ENCODE measurements around the gene HOXD11.

- no peak for TF ChIP-seq CTCF (conservative IDR thresholded peaks at IDR 0.05; ENCODE audit: low read depth, low read length)
- no peak for TF ChIP-seq CHD1 (IDR thresholded peaks at IDR 0.05; ENCODE audit: low read depth, low read length)
- TF ChIP-seq MAFK (IDR thresholded peaks at IDR 0.05; ENCODE audit: low read depth, low read length): no peak
- TF ChIP-seq USF2 (IDR thresholded peaks at IDR 0.05; ENCODE audit: low read depth, low read length): no peak
- TF ChIP-seq MXI1 (IDR thresholded peaks at IDR 0.05; ENCODE audit: borderline replicate concordance, low read depth, low read length): no peak
- no peak for TF ChIP-seq POLR2A (IDR thresholded peaks at IDR 0.05; ENCODE audit: low read depth, low read length)
- no peak for TF ChIP-seq RFX5 (IDR thresholded peaks at IDR 0.05; ENCODE audit: low read depth, low read length)
- TF ChIP-seq CEBPB (IDR thresholded peaks at IDR 0.05; ENCODE audit: low read depth, low read length): no peak
- no peak for TF ChIP-seq NFE2L2 (IDR thresholded peaks at IDR 0.05; ENCODE audit: low read depth, low read length)
Measured at GRCh38 chr2:176103194-176103593, 3.9 kb upstream of the HOXD11 start.
